ENCODE results near the gene GNRH2. TPM values are rescaled to one million over a fixed set of nuclear protein-coding genes. Genes with fewer than 3 reads are reported as not detected.

The GNRH2 gene
- total RNA-seq, 1 donor from 2014 or later: not detected

GRCh38 chr20:3080939-3081388 lies 37.5 kb downstream of the GNRH2 start:
- peak in 1 of 2 donors; percentile 18 for DNase-seq (ENCODE audit: low spot score in 2 of 2)
- H3K4me1 ChIP-seq: peaks cover 0 to 2% of the 10 kb centered on the region in 2 donors
- H3K36me3 ChIP-seq: no peaks in the 10 kb centered on the region
- no peak for TF ChIP-seq CTCF (IDR thresholded peaks at IDR 0.05)
- intact Hi-C loops (cut with DNase I): no loop called here
- H3K9me3 ChIP-seq: no peaks in the 10 kb centered on the region
- H3K27me3 ChIP-seq: peaks cover 20% of the 10 kb centered on the region
- H3K4me3 ChIP-seq: no peak overlapping the region
- H3K27ac ChIP-seq: no peak overlapping the region

GRCh38 chr20:3081641-3082040 lies 38.2 kb downstream of the GNRH2 start:
- DNase-seq (ENCODE audit: low spot score in 2 of 2): no peak
- no peak for TF ChIP-seq CTCF (IDR thresholded peaks at IDR 0.05)
- Histone ChIP-seq H3K4me1 (peaks cover 0 to 2% of the 10 kb centered on the region in 2 donors), H3K9me3 (no peaks in the 10 kb centered on the region), H3K4me3 (no peak overlapping the region), H3K27ac (no peak overlapping the region), H3K36me3 (no peaks in the 10 kb centered on the region), H3K27me3 (peaks cover 20% of the 10 kb centered on the region)
- intact Hi-C loops (cut with DNase I): no loop called here

- H3K9me3 ChIP-seq: no peaks in the 10 kb centered on the region
- intact Hi-C loops (cut with DNase I): no loop called here
- no peak for TF ChIP-seq CTCF (IDR thresholded peaks at IDR 0.05)
- H3K4me1 ChIP-seq: peaks cover 0 to 2% of the 10 kb centered on the region in 2 donors
- H3K27ac ChIP-seq: no peak overlapping the region
- peaks cover 20% of the 10 kb centered on the region for H3K27me3 ChIP-seq
- H3K4me3 ChIP-seq: peak overlapping the region; percentile 55 to 57
- DNase-seq (ENCODE audit: low spot score in 2 of 2): no peak
- no peaks in the 10 kb centered on the region for H3K36me3 ChIP-seq
Observed at GRCh38 chr20:3082306-3082951, 39.0 kb downstream of the GNRH2 start.

GRCh38 chr20:3082955-3083952 lies 39.8 kb downstream of the GNRH2 start:
- TF ChIP-seq CTCF (IDR thresholded peaks at IDR 0.05): no peak
- peak overlapping the region; percentile 55 to 57 for H3K4me3 ChIP-seq
- DNase-seq (ENCODE audit: low spot score in 2 of 2): no peak

GRCh38 chr20:3084283-3084985 lies 41.0 kb downstream of the GNRH2 start, which contains the start of gene AVP:
TSS of gene AVP (minus strand) at chr20:3084724. CDS start at chr20:3084674, 50 bp downstream.
- Histone ChIP-seq H3K9me3 (no peaks in the 10 kb centered on the region), H3K27ac (no peak within 1 kb of the TSS), H3K4me1 (peaks cover 0 to 2% of the 10 kb centered on the region in 2 donors), H3K27me3 (peaks cover 20% of the 10 kb centered on the region), H3K36me3 (no peaks in the 10 kb centered on the region), H3K4me3 (no peak within 1 kb of the TSS)
- intact Hi-C loops (cut with DNase I): no loop called here
- DNase-seq (ENCODE audit: low spot score in 2 of 2): no peak
- no peak for TF ChIP-seq CTCF (IDR thresholded peaks at IDR 0.05)

More at GRCh38 chr20:3082955-3083952, 39.8 kb downstream of the GNRH2 start:
- Histone ChIP-seq H3K9me3 (no peaks in the 10 kb centered on the region), H3K27ac (no peak overlapping the region), H3K27me3 (peaks cover 20% of the 10 kb centered on the region), H3K36me3 (no peaks in the 10 kb centered on the region), H3K4me1 (peaks cover 0 to 2% of the 10 kb centered on the region in 2 donors)
- intact Hi-C loops (cut with DNase I): no loop called here

All from ascending aorta (tissue), 2 donors.